HEK293 (cell line): ENCODE results near the gene MAP3K7.
A peak's percentile ranks its signal among the peaks of the same experiment; 100 is the strongest.

Experiments
- CTCF ChIA-PET: fragments of 350-600 bp; formaldehyde crosslinking; extraction: SDS; loops from one replicate; lab custom pipeline; 2021; ENCODE audit warnings: antibody characterized with exemption; lab: Yijun Ruan, JAX
- POLR2A ChIA-PET: fragments of 300-600 bp; formaldehyde crosslinking; extraction: SDS; loops from one replicate; lab custom pipeline; 2020; ENCODE audit warnings: antibody characterized with exemption, inconsistent platforms; lab: Yijun Ruan, JAX
- H3K27ac ChIP-seq: fragments of 200-500 bp; sonication (Bioruptor generic); 2 replicates; pipeline ENCODE4 v1.5.1; 2014; ENCODE audit warnings: low read depth, low read length, control low read depth, inconsistent platforms; ENCODE audit errors: extremely low read depth
- H3K36me3 ChIP-seq, 2 experiments: fragments of 200-500 bp in 1 of 2; sonication (Bioruptor generic) in 1 of 2; 1 replicate in 1 of 2; 2 replicates in 1 of 2; pipeline ENCODE4 v1.5.1; 2014 to 2017; ENCODE audit warnings: inconsistent platforms in 2 of 2, low read length in 2 of 2; ENCODE audit not compliant: control insufficient read depth in 2 of 2, insufficient read depth in 1 of 2
- H3K4me1 ChIP-seq: fragments of 200-500 bp; sonication (Bioruptor generic); 2 replicates; pipeline ENCODE4 v1.5.1; 2014; ENCODE audit warnings: mild to moderate bottlenecking, low read length, inconsistent platforms; ENCODE audit not compliant: control insufficient read depth, insufficient read depth
- H3K4me3 ChIP-seq: 2 replicates; pipeline ENCODE4 v1.5.1; 2011; ENCODE audit warnings: low read depth, mild to moderate bottlenecking, control low read depth, low read length, moderate library complexity
- H3K9me3 ChIP-seq: fragments of 200-500 bp; sonication (Bioruptor generic); 2 replicates; pipeline ENCODE4 v1.5.1; 2014; ENCODE audit warnings: low read depth, low read length, inconsistent platforms; ENCODE audit not compliant: control insufficient read depth, insufficient read depth
- GLIS2 ChIP-seq: fragments of 450-650 bp; formaldehyde crosslinking; IDR thresholded peaks from 2 replicates; pipeline ENCODE4 v1.5.1; 2016; ENCODE audit warnings: missing biosample characterization, missing genetic modification characterization
- KLF1 ChIP-seq: fragments of 450-650 bp; formaldehyde crosslinking; IDR thresholded peaks from 2 replicates; pipeline ENCODE4 v1.5.1; 2016; ENCODE audit warnings: missing biosample characterization, missing genetic modification characterization
- PRDM1 ChIP-seq: fragments of 450-650 bp; formaldehyde crosslinking; IDR thresholded peaks from 2 replicates; pipeline ENCODE4; 2016; ENCODE audit warnings: missing biosample characterization, missing genetic modification characterization
- RBAK ChIP-seq: fragments of 450-650 bp; formaldehyde crosslinking; IDR thresholded peaks from 2 replicates; pipeline ENCODE4 v1.5.1; 2016; ENCODE audit warnings: missing biosample characterization, missing genetic modification characterization
- SCRT1 ChIP-seq: fragments of 450-650 bp; formaldehyde crosslinking; IDR thresholded peaks from 2 replicates; pipeline ENCODE4 v1.5.1; 2016; ENCODE audit warnings: missing biosample characterization, missing genetic modification characterization, borderline replicate concordance
- ZBTB49 ChIP-seq: fragments of 450-650 bp; formaldehyde crosslinking; IDR thresholded peaks from 2 replicates; pipeline ENCODE4 v1.5.1; 2016; ENCODE audit warnings: missing biosample characterization, missing genetic modification characterization, low read depth
- ZNF10 ChIP-seq: fragments of 450-650 bp; formaldehyde crosslinking; IDR thresholded peaks from 2 replicates; pipeline ENCODE4 v1.5.1; 2017; ENCODE audit warnings: missing biosample characterization, missing genetic modification characterization
- ZNF146 ChIP-seq: fragments of 450-650 bp; formaldehyde crosslinking; IDR thresholded peaks from 2 replicates; pipeline ENCODE4 v1.5.1; 2016; ENCODE audit warnings: missing biosample characterization, missing genetic modification characterization
- ZNF155 ChIP-seq: fragments of 450-650 bp; formaldehyde crosslinking; IDR thresholded peaks from 2 replicates; pipeline ENCODE4 v1.5.1; 2016; ENCODE audit warnings: missing biosample characterization, missing genetic modification characterization
- ZNF16 ChIP-seq: fragments of 450-650 bp; formaldehyde crosslinking; IDR thresholded peaks from 2 replicates; pipeline ENCODE4 v1.5.1; 2016; ENCODE audit warnings: low read depth, missing biosample characterization, missing genetic modification characterization
- ZNF174 ChIP-seq: fragments of 450-650 bp; formaldehyde crosslinking; IDR thresholded peaks from 2 replicates; pipeline ENCODE4 v1.5.0; 2017; ENCODE audit warnings: missing biosample characterization, mild to moderate bottlenecking, missing genetic modification characterization
- ZNF335 ChIP-seq: fragments of 450-650 bp; formaldehyde crosslinking; conservative IDR thresholded peaks from 2 replicates; pipeline ENCODE4 v1.5.1; 2016; ENCODE audit warnings: missing biosample characterization, missing genetic modification characterization
- ZNF423 ChIP-seq: fragments of 450-650 bp; formaldehyde crosslinking; IDR thresholded peaks from 2 replicates; pipeline ENCODE4 v1.5.1; 2016; ENCODE audit warnings: missing biosample characterization, missing genetic modification characterization
- ZNF473 ChIP-seq: fragments of 450-650 bp; formaldehyde crosslinking; IDR thresholded peaks from 2 replicates; pipeline ENCODE4 v1.5.1; 2017; ENCODE audit warnings: missing biosample characterization, missing genetic modification characterization
- ZNF510 ChIP-seq: fragments of 450-650 bp; formaldehyde crosslinking; IDR thresholded peaks from 2 replicates; pipeline ENCODE4 v1.5.1; 2018; ENCODE audit warnings: mild to moderate bottlenecking, missing genetic modification characterization, missing biosample characterization; ENCODE audit not compliant: insufficient replicate concordance
- ZNF514 ChIP-seq: fragments of 450-650 bp; formaldehyde crosslinking; IDR thresholded peaks from 2 replicates; pipeline ENCODE4 v1.5.1; 2016; ENCODE audit warnings: missing biosample characterization, missing genetic modification characterization
- ZNF558 ChIP-seq: fragments of 450-650 bp; formaldehyde crosslinking; IDR thresholded peaks from 2 replicates; pipeline ENCODE4 v1.5.1; 2016; ENCODE audit warnings: missing biosample characterization, missing genetic modification characterization
- ZNF600 ChIP-seq: fragments of 450-650 bp; formaldehyde crosslinking; IDR thresholded peaks from 2 replicates; pipeline ENCODE4 v1.5.1; 2016; ENCODE audit warnings: missing biosample characterization, missing genetic modification characterization
- ZNF777 ChIP-seq: fragments of 450-650 bp; formaldehyde crosslinking; IDR thresholded peaks from 2 replicates; pipeline ENCODE4 v1.5.1; 2017; ENCODE audit warnings: missing biosample characterization, missing genetic modification characterization, borderline replicate concordance
- ZNF843 ChIP-seq: fragments of 450-650 bp; formaldehyde crosslinking; IDR thresholded peaks from 2 replicates; pipeline ENCODE4 v1.5.1; 2016; ENCODE audit warnings: missing biosample characterization, missing genetic modification characterization
- ZSCAN16 ChIP-seq: fragments of 450-650 bp; formaldehyde crosslinking; IDR thresholded peaks from 2 replicates; pipeline ENCODE4 v1.5.1; 2016; ENCODE audit warnings: missing biosample characterization, missing genetic modification characterization
- ZXDB ChIP-seq: fragments of 450-650 bp; formaldehyde crosslinking; IDR thresholded peaks from 2 replicates; pipeline ENCODE4 v1.5.1; 2016; ENCODE audit warnings: missing biosample characterization, missing genetic modification characterization
- TF ChIP-seq, protein P1 (sequence below): fragments of 450-650 bp; formaldehyde crosslinking; IDR thresholded peaks from 2 replicates; pipeline ENCODE4 v1.5.1; 2016; ENCODE audit warnings: missing biosample characterization, missing genetic modification characterization, borderline replicate concordance
- TF ChIP-seq, protein P2 (sequence below): fragments of 450-650 bp; formaldehyde crosslinking; IDR thresholded peaks from 2 replicates; pipeline ENCODE4 v1.5.1; 2016; ENCODE audit warnings: missing biosample characterization, missing genetic modification characterization, low read depth
- TF ChIP-seq, protein P3 (sequence below): fragments of 450-650 bp; formaldehyde crosslinking; IDR thresholded peaks from 2 replicates; pipeline ENCODE4 v1.5.1; 2017; ENCODE audit warnings: missing biosample characterization, missing genetic modification characterization
- TF ChIP-seq, protein P4 (sequence below): fragments of 450-650 bp; formaldehyde crosslinking; IDR thresholded peaks from 2 replicates; pipeline ENCODE4 v1.5.0; 2017; ENCODE audit warnings: missing biosample characterization, missing genetic modification characterization, borderline replicate concordance

Gene MAP3K7

DNA sequence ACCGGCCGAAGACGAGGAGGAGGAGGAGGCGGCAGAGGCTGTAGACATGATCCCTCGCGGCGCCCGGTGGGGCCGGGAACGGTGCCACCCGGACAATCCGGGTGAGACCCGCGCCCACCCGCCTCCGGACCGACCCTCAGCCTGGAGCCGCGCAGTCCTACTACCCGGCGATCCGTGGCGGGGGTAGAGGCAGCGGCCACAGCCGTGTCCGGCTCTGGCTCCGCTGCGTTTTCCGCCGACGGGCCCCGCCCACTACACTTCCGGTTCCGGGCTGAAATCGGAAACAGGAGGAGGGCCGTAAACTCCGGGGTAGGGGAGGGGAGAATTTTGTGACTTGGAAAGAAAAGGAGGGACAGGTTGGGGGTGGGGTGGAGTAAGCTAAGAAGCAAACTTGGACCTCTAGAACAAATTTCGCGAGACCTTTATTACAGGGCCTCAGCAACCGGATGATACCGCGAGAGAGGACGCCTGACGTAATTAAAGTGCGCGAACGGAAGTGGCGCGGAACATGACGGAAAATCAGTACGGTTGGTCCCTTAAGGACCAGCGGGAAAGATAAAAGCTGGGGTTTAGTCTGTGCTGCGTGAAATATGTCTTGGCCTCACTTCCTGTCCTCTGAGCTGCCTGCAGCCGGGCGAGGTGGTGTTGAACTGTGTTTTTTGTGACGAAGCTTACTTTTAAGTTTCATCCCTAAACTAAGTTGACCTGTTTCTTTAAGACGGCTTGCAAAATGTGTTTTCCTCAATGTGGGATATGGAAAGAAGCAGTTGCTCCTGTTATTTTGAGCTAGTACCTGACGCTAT lies at the start of gene MAP3K7:
Gene MAP3K7, minus strand, starts transcription at position 237 of the 803 bp plus-strand sequence. Its CDS starts 189 bp downstream, at position 48.
- Histone ChIP-seq H3K9me3 (no peaks in the 10 kb centered on the region), H3K4me3 (peak within 1 kb of the TSS; percentile 80), H3K36me3 (no peaks in the 10 kb centered on the region), H3K27ac (peak within 1 kb of the TSS; percentile 90), H3K4me1 (peaks cover 2% of the 10 kb centered on the region; the same call in 1 of the 2 replicates)
- ChIA-PET CTCF (interaction anchor here (0.6 to 1.6 kb wide), 3 partner anchors 14 to 113 kb away, joined by 3 read pairs; no protein-coding TSS in a partner anchor), POLR2A (interaction anchor here (0.6 to 1.5 kb wide), 20 partner anchors 9 to 914 kb away, joined by 3 to 12 read pairs (median 4); partner anchors contain the start of genes CASP8AP2 and MDN1)
- peak; percentile 71; the same call in 1 of the 2 replicates for TF ChIP-seq ZNF843
- TF ChIP-seq ZNF16 (tag by site-specific recombination), result no peak
- no peak for TF ChIP-seq SCRT1 (tag by site-specific recombination)
- no peak for TF ChIP-seq ZNF514 (tag by site-specific recombination)
- peak; percentile 54; the same call in 1 of the 2 replicates for TF ChIP-seq ZNF558 (tag by site-specific recombination)
- no peak for TF ChIP-seq RBAK
- TF ChIP-seq PRDM1 (tag by site-specific recombination), result no peak
- TF ChIP-seq ZNF335 (tag by site-specific recombination), result peak; percentile 90
- no peak for TF ChIP-seq ZNF473
- no peak for TF ChIP-seq ZNF423 (tag by site-specific recombination)
- TF ChIP-seq ZNF155 (tag by site-specific recombination), result no peak
- no peak for TF ChIP-seq ZNF10 (tag by site-specific recombination)
- no peak for TF ChIP-seq ZNF510
- no peak; the same call in 1 of the 2 replicates for TF ChIP-seq GLIS2 (tag by site-specific recombination)
- peak; percentile 64; the same call in 1 of the 2 replicates for TF ChIP-seq ZXDB
- TF ChIP-seq ZNF777, result no peak
- TF ChIP-seq ZNF174 (tag by site-specific recombination), result peak; percentile 81
- TF ChIP-seq, protein P1, sequence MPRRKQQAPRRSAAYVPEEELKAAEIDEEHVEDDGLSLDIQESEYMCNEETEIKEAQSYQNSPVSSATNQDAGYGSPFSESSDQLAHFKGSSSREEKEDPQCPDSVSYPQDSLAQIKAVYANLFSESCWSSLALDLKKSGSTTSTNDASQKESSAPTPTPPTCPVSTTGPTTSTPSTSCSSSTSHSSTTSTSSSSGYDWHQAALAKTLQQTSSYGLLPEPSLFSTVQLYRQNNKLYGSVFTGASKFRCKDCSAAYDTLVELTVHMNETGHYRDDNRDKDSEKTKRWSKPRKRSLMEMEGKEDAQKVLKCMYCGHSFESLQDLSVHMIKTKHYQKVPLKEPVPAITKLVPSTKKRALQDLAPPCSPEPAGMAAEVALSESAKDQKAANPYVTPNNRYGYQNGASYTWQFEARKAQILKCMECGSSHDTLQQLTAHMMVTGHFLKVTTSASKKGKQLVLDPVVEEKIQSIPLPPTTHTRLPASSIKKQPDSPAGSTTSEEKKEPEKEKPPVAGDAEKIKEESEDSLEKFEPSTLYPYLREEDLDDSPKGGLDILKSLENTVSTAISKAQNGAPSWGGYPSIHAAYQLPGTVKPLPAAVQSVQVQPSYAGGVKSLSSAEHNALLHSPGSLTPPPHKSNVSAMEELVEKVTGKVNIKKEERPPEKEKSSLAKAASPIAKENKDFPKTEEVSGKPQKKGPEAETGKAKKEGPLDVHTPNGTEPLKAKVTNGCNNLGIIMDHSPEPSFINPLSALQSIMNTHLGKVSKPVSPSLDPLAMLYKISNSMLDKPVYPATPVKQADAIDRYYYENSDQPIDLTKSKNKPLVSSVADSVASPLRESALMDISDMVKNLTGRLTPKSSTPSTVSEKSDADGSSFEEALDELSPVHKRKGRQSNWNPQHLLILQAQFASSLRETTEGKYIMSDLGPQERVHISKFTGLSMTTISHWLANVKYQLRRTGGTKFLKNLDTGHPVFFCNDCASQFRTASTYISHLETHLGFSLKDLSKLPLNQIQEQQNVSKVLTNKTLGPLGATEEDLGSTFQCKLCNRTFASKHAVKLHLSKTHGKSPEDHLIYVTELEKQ (tag by site-specific recombination), result no peak
- TF ChIP-seq, protein P2, sequence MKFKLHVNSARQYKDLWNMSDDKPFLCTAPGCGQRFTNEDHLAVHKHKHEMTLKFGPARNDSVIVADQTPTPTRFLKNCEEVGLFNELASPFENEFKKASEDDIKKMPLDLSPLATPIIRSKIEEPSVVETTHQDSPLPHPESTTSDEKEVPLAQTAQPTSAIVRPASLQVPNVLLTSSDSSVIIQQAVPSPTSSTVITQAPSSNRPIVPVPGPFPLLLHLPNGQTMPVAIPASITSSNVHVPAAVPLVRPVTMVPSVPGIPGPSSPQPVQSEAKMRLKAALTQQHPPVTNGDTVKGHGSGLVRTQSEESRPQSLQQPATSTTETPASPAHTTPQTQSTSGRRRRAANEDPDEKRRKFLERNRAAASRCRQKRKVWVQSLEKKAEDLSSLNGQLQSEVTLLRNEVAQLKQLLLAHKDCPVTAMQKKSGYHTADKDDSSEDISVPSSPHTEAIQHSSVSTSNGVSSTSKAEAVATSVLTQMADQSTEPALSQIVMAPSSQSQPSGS (tag by site-specific recombination), result peak; percentile 92
- TF ChIP-seq, protein P3, sequence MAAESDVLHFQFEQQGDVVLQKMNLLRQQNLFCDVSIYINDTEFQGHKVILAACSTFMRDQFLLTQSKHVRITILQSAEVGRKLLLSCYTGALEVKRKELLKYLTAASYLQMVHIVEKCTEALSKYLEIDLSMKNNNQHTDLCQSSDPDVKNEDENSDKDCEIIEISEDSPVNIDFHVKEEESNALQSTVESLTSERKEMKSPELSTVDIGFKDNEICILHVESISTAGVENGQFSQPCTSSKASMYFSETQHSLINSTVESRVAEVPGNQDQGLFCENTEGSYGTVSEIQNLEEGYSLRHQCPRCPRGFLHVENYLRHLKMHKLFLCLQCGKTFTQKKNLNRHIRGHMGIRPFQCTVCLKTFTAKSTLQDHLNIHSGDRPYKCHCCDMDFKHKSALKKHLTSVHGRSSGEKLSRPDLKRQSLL, result 0 out of 2 replicates have a peak, but pooled peaks have one; percentile 26
- no peak for TF ChIP-seq ZBTB49 (tag by site-specific recombination)
- TF ChIP-seq, protein P4, sequence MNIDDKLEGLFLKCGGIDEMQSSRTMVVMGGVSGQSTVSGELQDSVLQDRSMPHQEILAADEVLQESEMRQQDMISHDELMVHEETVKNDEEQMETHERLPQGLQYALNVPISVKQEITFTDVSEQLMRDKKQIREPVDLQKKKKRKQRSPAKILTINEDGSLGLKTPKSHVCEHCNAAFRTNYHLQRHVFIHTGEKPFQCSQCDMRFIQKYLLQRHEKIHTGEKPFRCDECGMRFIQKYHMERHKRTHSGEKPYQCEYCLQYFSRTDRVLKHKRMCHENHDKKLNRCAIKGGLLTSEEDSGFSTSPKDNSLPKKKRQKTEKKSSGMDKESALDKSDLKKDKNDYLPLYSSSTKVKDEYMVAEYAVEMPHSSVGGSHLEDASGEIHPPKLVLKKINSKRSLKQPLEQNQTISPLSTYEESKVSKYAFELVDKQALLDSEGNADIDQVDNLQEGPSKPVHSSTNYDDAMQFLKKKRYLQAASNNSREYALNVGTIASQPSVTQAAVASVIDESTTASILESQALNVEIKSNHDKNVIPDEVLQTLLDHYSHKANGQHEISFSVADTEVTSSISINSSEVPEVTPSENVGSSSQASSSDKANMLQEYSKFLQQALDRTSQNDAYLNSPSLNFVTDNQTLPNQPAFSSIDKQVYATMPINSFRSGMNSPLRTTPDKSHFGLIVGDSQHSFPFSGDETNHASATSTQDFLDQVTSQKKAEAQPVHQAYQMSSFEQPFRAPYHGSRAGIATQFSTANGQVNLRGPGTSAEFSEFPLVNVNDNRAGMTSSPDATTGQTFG (tag by site-specific recombination), result no peak
- no peak for TF ChIP-seq ZNF146 (tag by site-specific recombination)
- TF ChIP-seq ZSCAN16, result no peak
- peak; percentile 26; the same call in 1 of the 2 replicates for TF ChIP-seq ZNF600 (tag by site-specific recombination)
- peak; percentile 49; the same call in 1 of the 2 replicates for TF ChIP-seq KLF1 (tag by site-specific recombination)
